Endothelial cell of hepatic sinusoid (primary cell): ENCODE results near the gene HIVEP2.

Source experiments
- in situ Hi-C: cut with HindIII; loops from 2 replicates; pipeline ENCODE4 v1.10.0; 2017; ENCODE audit warnings: low sequenced_read_pairs

The HIVEP2 gene

DNA sequence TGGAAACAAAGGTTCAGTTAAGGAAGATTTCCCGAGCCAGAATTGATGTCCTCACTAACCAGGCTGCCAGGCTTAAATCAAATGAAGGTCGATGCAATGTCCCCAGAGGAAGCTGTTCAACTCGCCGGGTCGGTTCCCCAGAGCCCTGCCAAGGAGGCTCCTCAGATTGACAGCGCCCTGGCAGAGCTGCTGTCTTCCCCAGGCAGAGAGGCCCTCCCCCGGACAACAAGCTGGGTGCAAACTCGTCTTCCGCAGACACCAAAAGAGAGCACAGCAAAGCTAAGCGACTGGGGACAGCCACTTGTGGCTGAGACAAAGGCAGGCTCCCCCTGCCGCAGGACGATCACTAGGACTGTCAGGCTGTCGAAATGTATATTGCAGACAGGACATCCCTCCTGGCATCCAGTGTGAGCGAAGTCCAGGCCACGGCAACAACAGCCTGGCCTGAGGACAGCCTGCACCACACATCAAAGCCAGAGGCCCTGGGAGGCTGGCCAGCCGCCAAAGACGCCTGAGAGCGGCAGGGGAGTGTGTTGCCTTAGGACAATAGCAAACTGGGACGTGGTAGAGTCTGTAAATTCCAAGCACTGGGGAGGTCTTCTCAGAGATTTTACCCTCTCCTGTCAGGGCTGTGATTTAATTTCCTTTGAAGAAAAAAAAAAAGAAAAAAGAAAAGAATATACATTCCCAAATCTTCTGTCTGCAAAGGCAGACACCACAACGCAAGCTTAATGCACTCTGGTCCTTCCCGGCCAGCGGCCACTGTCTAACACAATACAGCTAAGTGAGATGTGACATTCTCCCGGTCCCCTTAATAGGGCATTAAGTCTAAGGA lies 99.1 kb downstream of the HIVEP2 start:
- in situ Hi-C loops: no loop called here

DNA sequence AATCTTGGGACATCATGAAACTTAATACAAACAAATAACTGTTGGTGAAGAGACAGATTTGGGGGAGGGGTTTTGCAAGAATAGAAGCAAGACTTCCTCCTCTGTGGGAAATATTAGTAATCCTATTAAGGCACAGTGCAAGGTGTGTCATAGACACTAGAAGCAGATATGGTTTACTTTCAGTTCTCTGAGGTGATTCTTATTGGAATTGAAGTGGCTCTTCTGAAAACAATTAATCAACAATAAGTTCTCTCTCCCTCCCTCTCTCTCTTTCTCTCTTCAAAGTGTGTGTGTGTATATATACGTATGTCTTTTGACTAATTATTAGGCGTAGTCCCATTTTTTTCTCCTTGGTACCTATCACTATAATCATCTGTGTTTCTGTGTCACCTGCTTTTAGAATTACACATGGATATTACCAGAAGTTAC lies 99.8 kb downstream of the HIVEP2 start:
- in situ Hi-C loops: no loop called here

DNA sequence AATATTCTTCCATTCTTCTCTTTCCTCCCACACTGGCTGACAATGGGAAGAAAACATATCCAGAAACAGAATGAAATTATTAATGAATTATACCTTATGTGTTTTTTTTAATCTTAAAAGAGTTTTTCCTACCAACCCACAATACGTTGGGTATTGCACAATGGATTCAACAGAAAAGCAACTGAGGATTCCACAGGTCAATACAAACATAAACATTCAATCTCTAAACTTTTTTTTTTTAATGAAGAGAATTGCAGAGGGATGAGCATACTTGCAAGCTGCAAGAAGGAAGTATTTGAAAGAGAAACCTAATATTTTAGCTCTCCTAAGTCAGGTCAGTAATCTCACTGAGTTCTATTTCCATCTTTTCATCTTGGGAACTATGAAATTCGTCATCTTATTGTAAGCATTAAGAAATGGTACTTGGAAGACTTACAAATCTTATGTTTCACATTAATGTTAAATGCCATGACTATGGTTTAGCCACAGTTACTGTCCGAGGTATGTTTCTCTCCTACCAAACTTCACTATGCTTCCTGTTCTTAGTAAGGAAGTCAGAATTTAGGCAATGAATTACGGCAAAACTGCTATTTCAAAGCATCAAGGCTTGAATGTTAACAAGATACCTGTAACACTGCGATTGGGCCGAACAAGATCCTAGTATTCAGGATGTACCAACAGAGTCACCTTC lies 100.8 kb downstream of the HIVEP2 start:
- in situ Hi-C loops: no loop called here

DNA sequence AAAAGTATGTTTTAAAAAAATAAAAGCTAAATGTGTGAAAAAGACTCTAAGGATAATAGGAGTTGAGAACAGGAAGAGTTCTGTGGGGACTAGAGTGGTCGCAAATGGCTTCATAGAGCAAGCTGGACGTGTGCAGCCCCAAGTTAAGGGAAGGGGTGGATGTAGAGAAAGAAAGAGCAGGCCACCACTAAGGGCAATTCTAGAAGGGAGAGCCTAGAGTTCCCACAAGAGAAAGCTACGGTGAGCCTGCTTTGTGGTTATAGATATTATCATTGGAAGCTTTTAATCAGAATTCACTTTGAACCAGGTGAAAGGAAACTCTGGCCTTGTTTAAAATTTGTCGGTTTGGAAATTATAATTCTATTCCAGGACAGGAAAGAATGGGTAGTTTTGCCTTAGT lies 101.6 kb downstream of the HIVEP2 start:
- in situ Hi-C loops: no loop called here

DNA sequence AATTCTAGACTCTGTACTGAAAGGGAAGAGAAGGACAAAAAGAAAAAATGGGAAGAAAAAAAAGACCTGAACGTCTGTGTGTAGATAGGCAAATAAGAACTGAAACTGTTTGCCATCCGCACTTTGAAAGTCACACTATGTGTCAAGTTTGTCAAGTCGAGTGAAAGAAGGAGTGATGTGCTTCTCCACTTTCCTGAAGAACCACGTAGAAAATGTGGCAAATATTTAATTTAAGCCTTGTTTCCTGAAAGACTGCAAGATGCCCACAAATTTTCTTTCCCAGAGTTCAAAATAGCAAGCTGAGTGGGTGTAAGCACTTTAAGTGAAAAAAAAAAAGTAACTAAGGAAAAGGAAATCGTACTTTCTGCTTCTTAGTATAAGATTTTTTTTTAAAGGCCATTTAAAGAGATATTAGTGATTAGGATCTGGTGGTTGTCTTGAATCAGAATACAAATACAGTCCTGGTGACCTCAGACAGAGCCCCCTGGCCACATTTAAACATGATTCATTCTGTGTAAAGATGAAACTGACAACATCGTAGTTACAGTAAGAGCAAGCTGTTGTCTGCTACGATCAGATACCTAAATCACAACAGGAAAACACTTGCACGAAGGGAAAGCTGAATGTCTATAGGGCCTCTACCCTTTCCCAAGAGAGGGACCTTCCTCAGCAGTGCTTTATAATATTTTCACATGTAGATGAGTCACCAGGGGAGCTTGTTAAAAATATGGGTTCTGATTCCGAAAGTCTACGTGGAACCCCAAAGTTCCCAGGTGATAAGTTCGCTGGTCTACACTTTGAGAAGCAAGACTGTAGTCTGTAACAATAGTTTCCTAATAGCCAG lies 102.3 kb downstream of the HIVEP2 start:
- in situ Hi-C loops: no loop called here

DNA sequence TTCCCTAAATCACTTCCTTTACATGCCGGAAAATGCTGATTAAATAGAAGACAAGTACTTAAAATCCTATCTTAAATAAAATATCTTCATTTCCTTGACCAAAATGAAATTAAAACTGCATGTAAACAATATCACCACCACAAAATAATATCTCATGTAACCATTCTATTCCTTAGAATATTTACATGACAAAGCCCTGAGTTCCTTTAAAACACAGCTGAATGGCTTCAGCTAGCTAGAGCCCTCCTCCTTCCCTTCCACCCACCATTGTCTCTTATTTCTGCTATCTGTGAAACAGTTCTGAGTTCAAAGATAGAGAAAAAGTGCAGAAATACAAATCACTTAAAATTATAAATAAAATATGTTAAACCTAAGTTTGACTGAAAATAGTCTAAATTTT lies 103.1 kb downstream of the HIVEP2 start:
- in situ Hi-C loops: no loop called here

DNA sequence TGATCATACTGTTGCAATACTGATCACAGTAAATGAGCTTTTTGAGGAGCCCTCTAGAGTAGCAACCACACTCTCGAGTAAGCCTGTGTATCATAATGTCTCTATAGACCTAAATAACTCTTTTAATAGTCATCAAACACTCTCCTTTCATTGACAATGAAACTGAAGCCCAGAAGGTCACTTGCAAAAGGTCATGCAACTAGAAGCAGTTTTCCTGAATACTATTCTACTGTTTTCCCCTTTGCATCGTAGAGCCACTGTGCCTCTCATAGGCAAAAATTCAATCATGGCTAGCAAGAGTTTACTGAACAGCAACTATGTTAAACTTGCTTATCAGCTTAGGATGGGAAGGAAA lies 105.3 kb downstream of the HIVEP2 start:
- in situ Hi-C loops: no loop called here

DNA sequence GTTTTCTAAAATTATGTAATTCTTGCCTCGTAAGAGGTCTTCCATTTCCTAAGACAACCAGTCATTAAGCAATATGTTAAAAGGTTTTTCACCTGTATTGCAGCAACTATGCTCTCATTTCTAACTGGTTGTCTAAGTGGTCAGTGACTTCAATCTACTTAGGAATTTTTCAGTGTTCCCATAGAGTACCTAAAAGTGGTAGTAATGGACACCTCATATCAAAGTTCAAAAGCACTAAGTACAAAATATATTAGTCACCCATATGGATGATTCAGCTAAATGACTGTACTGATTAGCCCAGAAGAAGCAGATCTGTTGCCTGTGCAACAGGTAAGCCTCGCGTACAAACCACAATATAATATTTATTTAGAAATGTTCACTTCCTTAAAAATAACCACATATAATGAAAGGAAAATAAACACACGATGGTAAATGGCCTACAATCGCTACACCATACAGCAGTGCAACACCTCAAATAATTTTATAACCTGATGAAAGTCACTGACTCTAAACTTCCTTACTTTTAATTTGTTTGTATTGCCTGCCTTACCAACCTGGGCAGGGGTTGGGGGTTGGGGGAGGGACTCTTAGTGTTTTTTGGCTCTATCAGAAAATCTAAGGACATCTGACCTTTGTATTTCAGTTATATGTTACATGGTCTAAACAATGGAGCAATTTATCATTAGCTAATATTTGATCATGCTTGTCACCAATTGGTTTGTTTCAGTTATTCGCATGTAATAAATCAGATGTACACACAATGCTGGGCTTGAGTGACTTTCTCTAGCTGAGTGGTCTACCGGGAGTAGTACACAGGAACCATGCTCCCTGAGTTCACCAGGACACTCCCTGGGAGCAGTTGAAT lies 105.9 kb downstream of the HIVEP2 start:
- in situ Hi-C loops: no loop called here

DNA sequence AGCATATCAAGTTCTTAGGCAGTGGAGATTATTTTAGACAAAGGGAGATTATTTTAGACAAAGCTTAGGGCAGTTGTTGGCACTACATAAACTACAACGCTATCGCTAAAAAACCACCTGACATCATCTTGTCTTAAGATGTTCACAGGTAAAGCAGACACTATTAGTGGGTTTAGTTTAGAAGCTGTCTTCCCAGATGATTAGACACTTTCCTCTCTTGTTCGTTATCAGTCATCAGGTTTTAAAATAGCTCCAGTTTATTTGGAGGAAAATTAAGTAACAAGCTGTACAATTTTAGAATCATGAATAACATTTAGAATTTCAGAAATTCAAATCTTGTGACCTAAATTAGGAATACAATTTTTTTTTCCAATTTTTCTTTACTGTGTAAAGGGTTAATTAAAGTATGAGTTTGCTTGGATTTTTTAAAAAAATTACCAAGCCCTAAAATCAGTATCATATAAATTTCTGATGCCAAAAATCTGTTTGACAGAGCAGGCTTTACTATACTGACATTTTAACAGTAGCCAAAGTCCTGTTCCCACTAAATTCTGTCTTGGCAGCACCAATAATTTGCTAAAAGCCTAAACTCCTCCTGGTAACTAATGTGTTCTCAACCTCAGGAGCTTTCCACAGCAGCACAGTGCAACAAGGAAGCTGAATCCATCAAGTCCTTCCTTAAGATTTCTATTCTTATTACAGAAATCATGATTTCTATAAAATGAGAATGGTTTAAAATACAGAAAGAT lies 109.0 kb downstream of the HIVEP2 start:
- in situ Hi-C loops: no loop called here

DNA sequence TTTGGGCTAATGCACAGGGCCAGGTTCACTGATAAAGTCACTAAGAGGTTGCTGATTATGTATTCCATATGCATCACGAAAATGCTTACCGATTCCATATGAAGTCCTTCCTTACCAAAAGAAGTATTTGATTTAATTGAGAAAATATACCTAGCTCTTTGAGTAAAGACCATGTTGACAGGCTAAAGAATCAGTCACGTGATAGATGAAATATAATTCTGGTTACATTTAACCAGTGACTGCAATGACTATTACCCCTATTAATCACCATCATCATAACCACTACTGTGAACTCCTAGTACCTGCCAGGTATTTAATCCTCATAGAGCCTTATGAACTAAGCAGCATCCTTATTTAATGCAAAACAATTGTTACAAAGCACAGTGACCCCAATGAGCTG lies 110.1 kb downstream of the HIVEP2 start:
- in situ Hi-C loops: no loop called here

DNA sequence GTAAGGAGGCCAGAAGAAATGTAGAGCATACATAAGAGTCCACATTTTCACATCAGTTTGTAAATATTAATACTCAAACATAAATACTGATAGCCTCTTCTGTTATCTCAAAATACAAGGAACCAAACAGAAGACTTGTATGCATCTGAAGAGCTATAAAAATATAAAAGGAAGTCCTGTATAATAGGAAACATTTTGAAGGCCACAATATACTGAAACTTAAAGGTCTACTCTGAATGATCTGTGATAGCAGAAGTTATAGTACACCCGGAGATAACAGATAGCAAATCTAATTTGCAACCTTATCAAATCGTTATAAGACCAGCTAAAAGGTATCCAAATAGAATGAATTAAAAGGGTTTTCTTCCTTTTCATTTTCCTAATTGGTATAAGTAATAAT lies 111.2 kb downstream of the HIVEP2 start:
- in situ Hi-C loops: no loop called here

DNA sequence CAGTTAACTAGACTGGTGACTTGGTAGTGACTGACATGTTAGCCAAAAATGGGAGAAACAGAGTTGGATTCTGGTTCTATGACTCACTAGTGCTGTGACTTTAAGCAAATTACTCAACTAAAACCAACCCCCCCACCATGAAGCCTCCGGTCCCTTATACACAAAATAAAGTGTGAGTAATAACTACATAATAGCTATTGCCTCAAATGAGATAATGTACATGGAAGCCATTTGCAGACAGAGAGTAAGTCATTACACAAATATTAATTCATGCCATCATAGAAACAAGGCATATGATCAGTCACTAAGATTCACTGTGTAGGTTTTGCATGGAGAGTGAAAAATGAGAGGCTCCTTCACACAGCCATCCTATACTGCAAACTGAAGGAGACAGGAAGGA lies 111.9 kb downstream of the HIVEP2 start:
- in situ Hi-C loops: no loop called here

DNA sequence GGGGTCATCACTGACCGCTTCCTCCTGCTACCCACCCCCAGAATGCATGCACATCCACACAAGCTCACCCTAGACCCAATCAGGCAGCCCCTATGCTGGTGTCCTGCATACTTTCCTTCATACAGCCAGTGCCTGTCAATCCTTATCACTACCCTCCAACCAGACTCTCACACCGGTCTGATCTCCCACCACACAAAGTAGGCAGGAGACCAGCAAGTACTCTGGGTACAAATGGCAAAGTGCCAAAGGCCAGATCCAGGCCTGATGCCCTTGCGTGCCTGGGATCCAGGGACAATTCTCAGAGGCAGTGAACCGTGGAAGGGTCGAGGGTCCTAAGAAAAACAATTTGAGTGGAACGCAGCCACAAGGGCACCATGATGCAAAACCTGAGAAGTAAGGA lies 114.2 kb downstream of the HIVEP2 start:
- in situ Hi-C loops: no loop called here

DNA sequence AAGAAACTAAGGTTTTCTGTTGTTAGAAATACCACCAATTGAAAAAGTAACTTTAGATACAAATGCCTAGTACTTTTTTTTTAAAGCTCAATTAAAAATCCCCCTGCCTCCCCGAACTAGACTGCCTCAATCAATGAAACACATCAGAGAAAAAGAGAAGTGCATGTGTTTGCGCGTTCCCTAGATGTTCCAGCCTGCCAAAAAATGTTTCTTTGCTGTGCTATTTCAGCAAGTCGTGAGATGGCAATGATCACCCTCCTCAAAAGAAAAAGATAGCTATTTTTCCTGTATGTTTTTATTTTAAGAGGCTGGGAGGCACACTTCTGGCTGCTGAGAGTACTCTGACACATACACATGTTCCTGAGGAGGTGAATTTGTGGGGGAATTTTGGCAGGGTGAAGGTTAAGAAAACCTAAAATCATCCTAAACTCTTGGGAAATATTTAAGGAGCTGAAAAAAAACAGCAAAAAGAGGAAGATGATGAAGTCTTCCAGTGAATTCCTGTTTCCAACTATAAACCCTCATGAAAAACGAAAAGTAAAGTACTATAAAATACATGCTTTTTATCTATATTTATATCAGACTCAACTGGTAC lies 114.8 kb downstream of the HIVEP2 start:
- in situ Hi-C loops: no loop called here

DNA sequence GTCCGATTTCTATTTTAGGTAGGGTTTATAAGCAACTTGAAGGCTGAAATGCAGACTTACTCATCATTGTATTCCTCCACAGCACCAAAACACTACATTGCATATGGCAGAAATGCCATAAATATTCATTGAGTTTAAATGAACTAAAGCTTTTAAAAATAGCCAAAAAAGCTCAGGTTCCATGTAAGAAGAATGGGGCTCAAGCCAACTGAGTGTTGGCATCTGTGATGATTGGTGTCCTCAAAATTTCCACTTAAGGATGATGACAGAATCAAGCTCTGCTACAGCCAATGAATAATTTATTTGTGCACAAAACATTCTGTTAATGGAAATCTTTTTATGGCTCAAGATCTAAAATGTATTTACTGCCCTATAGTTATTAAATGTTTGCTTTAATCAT lies 115.4 kb downstream of the HIVEP2 start:
- in situ Hi-C loops: no loop called here

DNA sequence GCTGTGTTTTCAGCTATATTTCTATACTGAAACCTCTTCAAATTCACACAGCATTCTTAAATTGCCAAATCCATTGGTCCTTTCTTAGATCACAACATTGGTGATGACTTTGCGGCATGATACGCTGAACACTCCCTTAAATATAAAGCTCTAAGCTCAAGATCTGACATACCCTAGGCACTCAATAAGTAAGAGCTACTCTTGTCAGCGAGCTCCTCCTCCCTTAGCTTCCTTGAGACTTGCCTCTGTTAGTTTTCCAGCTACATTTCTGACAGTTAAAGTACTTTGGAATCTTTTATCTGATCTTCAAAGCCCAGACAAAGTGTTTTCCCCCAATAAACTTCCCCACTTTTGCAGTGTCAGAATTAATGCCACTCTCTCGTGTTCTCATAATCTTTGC lies 117.0 kb downstream of the HIVEP2 start:
- in situ Hi-C loops: no loop called here

DNA sequence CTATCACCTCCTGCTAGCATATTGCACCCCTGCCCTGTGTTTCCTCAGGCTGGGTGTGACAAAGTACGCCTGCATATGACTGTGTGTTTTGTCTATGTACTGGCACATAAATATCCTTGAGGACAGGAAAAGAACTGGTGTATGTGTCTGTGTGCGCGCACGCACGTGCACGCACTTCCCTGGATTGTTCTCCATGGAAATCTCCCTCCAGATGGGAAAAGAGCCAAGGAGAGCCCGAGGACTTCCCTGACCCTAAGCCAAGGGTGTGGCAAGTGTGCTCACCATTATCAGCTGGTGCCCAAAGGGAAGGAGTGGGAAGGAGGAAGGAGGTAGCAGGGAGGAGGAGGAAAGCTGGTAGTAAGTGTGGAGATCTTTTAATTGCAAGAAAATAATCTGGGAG lies 117.6 kb downstream of the HIVEP2 start:
- in situ Hi-C loops: no loop called here

DNA sequence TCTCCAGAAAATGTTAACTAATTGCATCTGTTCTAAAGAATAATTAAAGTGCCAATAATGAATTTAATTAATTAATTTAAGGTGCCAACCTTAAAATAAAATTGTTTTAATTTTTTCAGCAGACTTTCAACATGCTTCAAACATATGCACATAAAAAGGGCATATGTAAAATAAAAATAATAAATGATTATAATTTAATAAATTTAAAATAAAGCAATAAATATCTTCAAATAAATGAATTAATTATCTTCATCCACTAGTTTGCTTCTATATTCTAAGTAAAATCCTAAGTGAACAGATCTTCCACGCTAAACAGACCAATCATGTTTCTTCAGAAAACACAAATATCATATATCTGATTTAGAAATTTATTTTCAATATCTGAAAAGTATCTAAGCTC lies 119.2 kb downstream of the HIVEP2 start:
- in situ Hi-C loops: no loop called here

DNA sequence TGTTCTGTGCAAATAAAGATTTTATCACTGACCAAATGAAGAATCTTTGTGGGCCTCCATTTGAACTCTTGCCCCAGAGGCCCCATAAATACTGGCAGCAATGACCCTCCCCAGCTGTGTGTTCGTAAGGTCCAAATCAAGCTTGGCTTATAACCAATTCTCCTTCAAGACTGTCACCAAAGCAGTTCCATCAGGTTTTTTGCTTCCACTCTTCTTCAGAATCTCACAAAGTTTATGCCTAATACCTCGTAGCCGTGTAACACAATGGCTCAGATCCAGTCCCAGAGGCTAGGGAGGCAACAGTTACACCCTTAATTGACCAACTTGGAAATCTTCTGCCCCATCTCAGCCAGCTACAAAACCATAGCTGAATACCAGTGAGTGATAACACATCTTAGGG lies 120.5 kb downstream of the HIVEP2 start:
- in situ Hi-C loops: no loop called here
